Activated B cell treated with CpG ODN at 0.5 μM for 24 hours (primary cell): ENCODE measurements around the gene ADNP. TPM values are rescaled to one million over a fixed set of nuclear protein-coding genes. Genes with fewer than 3 reads are reported as not detected.

Experiments used
- ATAC-seq: fragments of 200-7000 bp; cut with Tn5 transposase; one replicate; pipeline ENCODE4 v1.10.0; 2021; ENCODE audit warnings: low read depth, mild to moderate bottlenecking, moderate library complexity
- CTCF ChIA-PET: fragments of 350-600 bp; sonication (Branson Sonifier 250); formaldehyde crosslinking; loops from one replicate; lab custom pipeline; 2021; ENCODE audit warnings: antibody characterized with exemption; lab: Charles Lee
- POLR2A ChIA-PET: fragments of 350-600 bp; sonication (Branson Sonifier 250); formaldehyde crosslinking; loops from one replicate; lab custom pipeline; 2021; ENCODE audit warnings: antibody characterized with exemption; lab: Charles Lee
- DNase-seq: peaks from one replicate; pipeline ENCODE4 v3.0.0; 2022
- H3K27ac Mint-ChIP-seq: one replicate; pipeline ENCODE4 v1.8.0; 2020; ENCODE audit warnings: mixed read lengths
- H3K27me3 Mint-ChIP-seq: one replicate; pipeline ENCODE4 v1.8.0; 2021; ENCODE audit warnings: mixed read lengths
- H3K36me3 Mint-ChIP-seq: one replicate; pipeline ENCODE4 v1.8.0; 2021; ENCODE audit warnings: low read depth, mixed read lengths
- H3K4me1 Mint-ChIP-seq: one replicate; pipeline ENCODE4 v1.8.0; 2021; ENCODE audit warnings: mixed read lengths
- H3K4me3 Mint-ChIP-seq: one replicate; pipeline ENCODE4 v1.8.0; 2020; ENCODE audit warnings: mild to moderate bottlenecking, mixed read lengths
- H3K9me3 Mint-ChIP-seq: one replicate; pipeline ENCODE4 v1.8.0; 2020; ENCODE audit warnings: mixed read lengths
- CTCF ChIP-seq: fragments of 200-600 bp; IDR thresholded peaks from one replicate; pipeline ENCODE4 v1.8.0; 2022; ENCODE audit warnings: antibody characterized with exemption, mild to moderate bottlenecking
- intact Hi-C: fragments of 100-400 bp; cut with micrococcal nuclease; formaldehyde crosslinking; loops from one replicate; pipeline ENCODE4 v1.15.1; 2024
- total RNA-seq: library from RNA; stranded (reverse); gene quantifications from 2 replicates; pipeline ENCODE4 v1.2.3, GENCODE V29; 2022

The ADNP gene
- total RNA-seq, 1 donor from 2014 or later = 99.3 TPM

GRCh38 chr20:50932016-50932485 is 814 bp upstream of the ADNP start:
- peak overlapping the region; percentile 91 for H3K4me3 Mint-ChIP-seq
- H3K4me1 Mint-ChIP-seq = peaks cover 32% of the 10 kb centered on the region
- no peak for TF ChIP-seq CTCF
- H3K27ac Mint-ChIP-seq = peak overlapping the region; percentile 97
- ChIA-PET CTCF (interaction anchor here (0.7 to 9.0 kb wide), 6 partner anchors 26 to 139 kb away, joined by 3 to 231 read pairs (median 6); partner anchors contain the start of genes BCAS4, DPM1 and MOCS3), POLR2A (interaction anchor here (0.6 to 6.8 kb wide), 22 partner anchors 8 to 473 kb away, joined by 3 to 364 read pairs (median 8); partner anchors contain the start of genes BCAS4, DPM1, MOCS3 and PARD6B)
- no peaks in the 10 kb centered on the region for H3K9me3 Mint-ChIP-seq
- DNase-seq (no peak), ATAC-seq (no peak)
- H3K27me3 Mint-ChIP-seq = no peaks in the 10 kb centered on the region
- peaks cover 62% of the 10 kb centered on the region for H3K36me3 Mint-ChIP-seq
- intact Hi-C loops = no loop called here

GRCh38 chr20:50930976-50931305 is 296 bp downstream of the ADNP start:
- ChIA-PET CTCF (interaction anchor here (0.6 to 9.0 kb wide), 12 partner anchors 12 to 693 kb away, joined by 3 to 231 read pairs (median 4); partner anchors contain the start of genes BCAS4, DPM1 and MOCS3), POLR2A (interaction anchor here (0.5 to 6.8 kb wide), 34 partner anchors 8 to 1643 kb away, joined by 3 to 364 read pairs (median 6); partner anchors contain the start of genes BCAS4, DPM1, MOCS3 and NFATC2)
- intact Hi-C loops = loop anchor here (1.0 kb wide), 4 partner anchors 27 to 421 kb away; partner anchors contain the start of genes DPM1, MOCS3, PARD6B and PTPN1
- no peaks in the 10 kb centered on the region for H3K9me3 Mint-ChIP-seq
- ATAC-seq (peak; percentile 45), DNase-seq (no peak)
- H3K4me1 Mint-ChIP-seq = peaks cover 40% of the 10 kb centered on the region
- H3K4me3 Mint-ChIP-seq = peak overlapping the region; percentile 91
- peak overlapping the region; percentile 97 for H3K27ac Mint-ChIP-seq
- H3K27me3 Mint-ChIP-seq = no peaks in the 10 kb centered on the region
- TF ChIP-seq CTCF = no peak
- peaks cover 56% of the 10 kb centered on the region for H3K36me3 Mint-ChIP-seq

- H3K4me3 Mint-ChIP-seq = peak overlapping the region; percentile 85
- peak; percentile 7 for ATAC-seq
- no peaks in the 10 kb centered on the region for H3K27me3 Mint-ChIP-seq
- ChIA-PET POLR2A (interaction anchor here (0.5 to 6.8 kb wide), 31 partner anchors 8 to 1643 kb away, joined by 3 to 364 read pairs (median 7); partner anchors contain the start of genes BCAS4, DPM1, MOCS3 and NFATC2), CTCF (interaction anchor here (0.6 to 9.0 kb wide), 20 partner anchors 9 to 694 kb away, joined by 3 to 231 read pairs (median 6); partner anchors contain the start of genes BCAS4, DPM1 and MOCS3)
- intact Hi-C loops = no loop called here
- H3K36me3 Mint-ChIP-seq = peaks cover 56% of the 10 kb centered on the region
- no peak for DNase-seq
- no peak for TF ChIP-seq CTCF
- H3K4me1 Mint-ChIP-seq = peaks cover 46% of the 10 kb centered on the region
- peak overlapping the region; percentile 92 for H3K27ac Mint-ChIP-seq
- H3K9me3 Mint-ChIP-seq = no peaks in the 10 kb centered on the region
These were observed 880 bp downstream of the ADNP start for GRCh38 chr20:50930139-50930975.

- peak overlapping the region; percentile 85 for H3K4me3 Mint-ChIP-seq
- intact Hi-C loops = loop anchor here (1.0 to 5.0 kb wide), 4 partner anchors 12 to 139 kb away; no protein-coding TSS in a partner anchor
- peak overlapping the region; percentile 92 for H3K27ac Mint-ChIP-seq
- TF ChIP-seq CTCF = no peak
- ATAC-seq (peak; percentile 66), DNase-seq (peak; percentile 74)
- ChIA-PET POLR2A (interaction anchor here (0.5 to 6.8 kb wide), 12 partner anchors 16 to 199 kb away, joined by 3 to 364 read pairs (median 9); partner anchors contain the start of genes BCAS4, DPM1 and MOCS3), CTCF (interaction anchor here (0.6 to 9.0 kb wide), 26 partner anchors 9 to 180 kb away, joined by 3 to 231 read pairs (median 4); partner anchors contain the start of genes BCAS4, DPM1 and MOCS3)
- peaks cover 52% of the 10 kb centered on the region for H3K4me1 Mint-ChIP-seq
- no peaks in the 10 kb centered on the region for H3K27me3 Mint-ChIP-seq
- peaks cover 57% of the 10 kb centered on the region for H3K36me3 Mint-ChIP-seq
- no peaks in the 10 kb centered on the region for H3K9me3 Mint-ChIP-seq
These were observed 1.7 kb downstream of the ADNP start for GRCh38 chr20:50929299-50930138.
